Measurements from ENCODE around the gene GGTLC2.
"Not testable (repeated sequence)": the region's sequence is repeated elsewhere in the genome, so short reads cannot be mapped to it uniquely, and the experiment has no call there.

The GGTLC2 gene

GRCh38 chr22:22644314-22644713, at the start of gene GGTLC2:
TSS of gene GGTLC2 (plus strand) at chr22:22644614. CDS start at chr22:22646346, 1,732 bp downstream.
- TF ChIP-seq, protein P1, sequence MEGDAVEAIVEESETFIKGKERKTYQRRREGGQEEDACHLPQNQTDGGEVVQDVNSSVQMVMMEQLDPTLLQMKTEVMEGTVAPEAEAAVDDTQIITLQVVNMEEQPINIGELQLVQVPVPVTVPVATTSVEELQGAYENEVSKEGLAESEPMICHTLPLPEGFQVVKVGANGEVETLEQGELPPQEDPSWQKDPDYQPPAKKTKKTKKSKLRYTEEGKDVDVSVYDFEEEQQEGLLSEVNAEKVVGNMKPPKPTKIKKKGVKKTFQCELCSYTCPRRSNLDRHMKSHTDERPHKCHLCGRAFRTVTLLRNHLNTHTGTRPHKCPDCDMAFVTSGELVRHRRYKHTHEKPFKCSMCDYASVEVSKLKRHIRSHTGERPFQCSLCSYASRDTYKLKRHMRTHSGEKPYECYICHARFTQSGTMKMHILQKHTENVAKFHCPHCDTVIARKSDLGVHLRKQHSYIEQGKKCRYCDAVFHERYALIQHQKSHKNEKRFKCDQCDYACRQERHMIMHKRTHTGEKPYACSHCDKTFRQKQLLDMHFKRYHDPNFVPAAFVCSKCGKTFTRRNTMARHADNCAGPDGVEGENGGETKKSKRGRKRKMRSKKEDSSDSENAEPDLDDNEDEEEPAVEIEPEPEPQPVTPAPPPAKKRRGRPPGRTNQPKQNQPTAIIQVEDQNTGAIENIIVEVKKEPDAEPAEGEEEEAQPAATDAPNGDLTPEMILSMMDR (IDR thresholded peaks at IDR 0.05), result not testable (repeated sequence)

DNA sequence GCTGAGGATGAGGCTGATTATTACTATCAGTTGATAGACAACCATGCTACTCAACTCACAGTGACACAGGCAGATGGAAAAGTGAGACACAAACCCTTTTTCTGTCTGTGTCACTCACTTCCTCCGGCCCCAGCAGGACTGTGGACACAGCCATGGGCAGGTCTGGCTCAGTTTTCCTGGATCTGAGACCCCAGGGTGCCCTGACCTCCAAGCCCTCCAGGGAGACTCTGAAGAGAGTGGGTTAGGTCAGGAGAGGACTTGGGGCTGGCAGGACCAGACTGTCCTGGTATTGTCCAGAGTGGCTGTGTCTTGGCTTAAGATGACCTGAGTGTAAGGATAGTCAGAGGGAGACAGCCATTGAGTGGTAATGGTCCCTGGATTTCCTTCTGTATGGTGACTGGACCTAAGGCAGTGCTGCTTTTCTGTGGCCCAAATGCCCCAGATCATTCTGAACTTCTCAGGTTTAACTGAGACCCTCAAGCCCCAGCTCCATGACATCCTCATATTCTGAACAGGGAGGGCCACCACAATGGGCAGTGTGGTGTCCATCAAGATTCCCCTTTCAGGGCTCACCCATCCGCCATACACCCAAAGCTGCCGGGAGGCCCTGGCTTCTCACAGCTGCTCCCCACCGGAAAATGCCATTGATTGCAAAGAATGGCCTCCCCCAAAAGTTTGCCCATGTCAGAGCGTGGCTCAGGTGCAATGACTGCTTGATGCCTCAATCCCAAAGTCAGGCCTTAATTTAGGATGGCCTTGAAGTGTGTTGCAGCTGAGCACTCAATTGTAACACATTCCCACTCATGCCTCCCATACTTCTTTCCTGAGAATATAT, 49.2 kb upstream of the GGTLC2 start:
- TF ChIP-seq, protein P1 (IDR thresholded peaks at IDR 0.05), result no peak

GRCh38 chr22:22598144-22598543, 46.3 kb upstream of the GGTLC2 start:
- TF ChIP-seq, protein P1 (IDR thresholded peaks at IDR 0.05), result no peak

DNA sequence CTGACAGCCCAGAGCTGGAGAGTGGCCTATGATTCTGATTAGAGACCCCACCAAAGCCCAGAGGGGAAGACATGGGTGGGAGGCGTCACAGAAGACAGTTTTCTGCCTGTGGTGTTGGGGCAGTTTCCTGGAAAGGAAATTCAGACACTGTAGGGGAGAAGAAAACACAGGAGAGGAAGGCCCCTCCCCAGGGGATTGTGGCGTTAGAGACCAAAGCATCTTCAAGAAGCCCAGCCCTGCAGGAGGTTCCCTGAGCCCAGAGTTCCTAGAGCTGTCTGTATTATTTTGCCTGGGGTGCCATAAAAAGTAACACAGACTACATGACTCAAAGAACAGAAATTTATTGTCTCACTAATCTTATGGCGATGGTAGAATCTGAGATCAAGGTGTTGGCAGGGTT, 45.2 kb upstream of the GGTLC2 start:
- TF ChIP-seq, protein P1 (IDR thresholded peaks at IDR 0.05), result no peak

- TF ChIP-seq, protein P1 (IDR thresholded peaks at IDR 0.05), result no peak
Observed at GRCh38 chr22:22600531-22601261, 43.7 kb upstream of the GGTLC2 start.

- TF ChIP-seq, protein P1 (IDR thresholded peaks at IDR 0.05), result no peak
Observed at GRCh38 chr22:22603470-22603947, 40.9 kb upstream of the GGTLC2 start.

DNA sequence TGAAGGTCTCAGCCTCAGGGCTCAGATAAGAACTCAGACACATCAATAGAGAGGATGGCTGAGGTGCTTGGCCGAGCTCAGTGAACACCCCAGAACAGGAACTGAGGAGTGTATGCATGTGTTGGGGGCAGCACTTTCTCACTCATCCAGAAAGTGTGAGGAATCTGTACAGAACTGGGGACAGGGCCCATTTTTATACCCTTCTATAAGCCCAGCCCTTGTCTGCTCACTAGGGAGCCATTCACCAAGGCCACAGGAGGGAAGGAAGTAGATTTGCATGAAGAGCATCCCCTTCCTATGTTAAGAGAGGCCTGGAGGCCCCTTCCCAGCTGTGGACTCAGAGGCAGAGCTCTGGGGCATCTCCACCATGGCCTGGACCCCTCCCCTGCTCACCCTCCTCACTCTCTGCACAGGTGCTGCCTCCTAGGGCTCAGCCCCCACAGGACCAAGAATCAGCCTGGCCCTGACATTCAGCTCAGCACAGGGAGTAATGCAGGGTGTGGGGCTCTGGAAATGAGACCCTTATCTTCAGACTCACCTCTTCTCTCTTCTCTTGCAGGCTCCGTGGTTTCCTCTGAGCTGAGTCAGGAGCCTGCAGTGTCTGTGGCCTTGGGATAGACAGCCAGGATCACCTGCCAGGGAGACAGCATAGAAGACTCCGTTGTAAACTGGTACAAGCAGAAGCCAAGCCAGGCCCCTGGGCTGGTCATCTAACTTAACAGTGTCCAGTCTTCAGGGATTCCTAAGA, 39.9 kb upstream of the GGTLC2 start:
- TF ChIP-seq, protein P1 (IDR thresholded peaks at IDR 0.05), result no peak

Measured in LNCAP (cell line).